Pulmonary artery endothelial cell (primary cell): Measurements from ENCODE around the gene ZBTB7A. TPM values are rescaled to one million over a fixed set of nuclear protein-coding genes. Genes with fewer than 3 reads are reported as not detected.

ENCODE experiments used
- DNase-seq: peaks from one replicate; pipeline ENCODE4 v3.0.0-alpha.2; 2011; ENCODE audit warnings: low read depth, low spot score
- total RNA-seq: library from RNA; depleted of rRNA; stranded (reverse); fragments of >200 nt; gene quantifications from 2 replicates; pipeline ENCODE4 v1.2.3, GENCODE V29; 2014

Gene ZBTB7A
- total RNA-seq, 1 donor from 2014 or later = 12.5 TPM

GRCh38 chr19:4068047-4068966 lies 1.6 kb upstream of the ZBTB7A start:
- DNase-seq = no peak

- no peak for DNase-seq
Measured at GRCh38 chr19:4067396-4068046, 822 bp upstream of the ZBTB7A start.

DNA sequence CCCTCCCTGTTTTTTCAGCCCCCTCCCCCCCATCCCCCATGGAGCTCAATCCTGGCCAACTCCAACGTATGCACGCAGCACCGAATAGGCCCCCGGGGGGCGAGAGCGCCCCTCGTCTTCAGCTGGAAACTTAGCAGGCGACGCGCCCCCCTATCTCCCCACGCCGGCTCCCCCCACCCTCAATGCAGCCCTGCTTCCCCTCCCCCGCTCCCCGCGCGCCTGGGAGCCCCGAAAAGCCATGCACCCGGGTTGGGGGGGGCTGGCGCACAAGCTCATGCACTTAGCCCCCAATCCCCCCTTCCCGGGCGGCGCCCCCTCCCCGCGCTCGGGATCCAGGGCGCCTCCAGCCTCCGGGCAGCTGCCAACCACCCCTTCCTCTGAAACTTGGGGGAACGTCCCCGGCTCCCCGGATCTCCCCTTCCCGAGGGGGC lies 508 bp downstream of the ZBTB7A start:
- DNase-seq = no peak

- DNase-seq = peak; percentile 94
Measured at GRCh38 chr19:4065430-4066175, 1.1 kb downstream of the ZBTB7A start.

DNA sequence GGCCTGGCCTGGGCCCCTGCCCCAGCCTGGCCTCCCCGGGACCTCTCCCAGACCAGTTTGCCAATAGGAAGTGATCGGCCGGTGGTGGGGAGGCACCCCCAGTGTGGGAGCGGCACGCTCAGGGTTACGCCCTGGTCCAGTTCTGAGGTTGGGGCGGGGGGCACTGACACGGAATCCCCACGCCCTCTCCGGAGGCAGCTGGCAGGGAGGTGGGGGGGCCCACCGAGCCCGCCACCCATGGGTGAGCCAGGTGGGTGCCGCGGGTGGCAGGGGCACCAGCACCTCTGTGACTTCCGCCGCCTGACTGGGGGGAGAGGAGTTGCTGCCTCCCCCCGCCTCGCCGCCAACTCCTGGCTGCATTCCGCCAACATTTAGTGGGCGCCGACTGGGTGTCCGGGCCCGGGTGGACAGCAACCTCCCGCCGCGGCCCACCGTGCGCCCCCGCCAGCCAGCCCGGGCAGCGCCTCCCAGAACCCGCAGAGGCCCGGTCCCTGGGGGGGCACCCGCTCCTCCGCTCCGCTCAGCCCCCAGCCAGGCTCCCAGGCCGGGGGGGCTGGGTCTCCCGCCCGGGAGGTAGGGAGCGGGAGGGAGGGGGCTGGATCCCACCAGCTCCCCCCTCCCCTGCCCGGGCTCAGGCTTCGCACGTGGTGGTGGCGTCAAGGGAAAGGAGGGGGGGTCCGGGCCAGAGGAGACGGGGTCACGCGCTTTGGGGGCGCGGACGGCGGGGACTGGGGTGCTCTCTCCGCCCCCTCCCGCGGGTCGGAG lies 2.0 kb downstream of the ZBTB7A start:
- no peak for DNase-seq

DNA sequence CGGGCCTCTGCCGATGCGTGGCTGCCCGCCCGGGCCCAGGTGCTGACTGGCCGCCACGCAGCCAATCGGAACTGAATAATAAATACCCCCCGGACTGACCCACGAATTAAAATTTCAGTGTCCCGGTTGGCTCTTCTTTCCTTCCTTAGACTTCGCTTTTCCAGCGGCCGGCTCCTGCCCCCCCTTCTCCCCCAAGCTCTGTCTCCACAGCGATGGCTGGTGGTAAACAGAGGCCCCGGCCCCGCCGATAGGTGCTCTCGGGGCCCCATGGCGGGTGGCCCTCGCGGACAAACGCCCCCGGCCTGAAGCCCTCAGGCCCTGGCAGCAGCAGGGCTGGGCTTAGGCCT lies 2.6 kb downstream of the ZBTB7A start:
- DNase-seq = no peak

DNA sequence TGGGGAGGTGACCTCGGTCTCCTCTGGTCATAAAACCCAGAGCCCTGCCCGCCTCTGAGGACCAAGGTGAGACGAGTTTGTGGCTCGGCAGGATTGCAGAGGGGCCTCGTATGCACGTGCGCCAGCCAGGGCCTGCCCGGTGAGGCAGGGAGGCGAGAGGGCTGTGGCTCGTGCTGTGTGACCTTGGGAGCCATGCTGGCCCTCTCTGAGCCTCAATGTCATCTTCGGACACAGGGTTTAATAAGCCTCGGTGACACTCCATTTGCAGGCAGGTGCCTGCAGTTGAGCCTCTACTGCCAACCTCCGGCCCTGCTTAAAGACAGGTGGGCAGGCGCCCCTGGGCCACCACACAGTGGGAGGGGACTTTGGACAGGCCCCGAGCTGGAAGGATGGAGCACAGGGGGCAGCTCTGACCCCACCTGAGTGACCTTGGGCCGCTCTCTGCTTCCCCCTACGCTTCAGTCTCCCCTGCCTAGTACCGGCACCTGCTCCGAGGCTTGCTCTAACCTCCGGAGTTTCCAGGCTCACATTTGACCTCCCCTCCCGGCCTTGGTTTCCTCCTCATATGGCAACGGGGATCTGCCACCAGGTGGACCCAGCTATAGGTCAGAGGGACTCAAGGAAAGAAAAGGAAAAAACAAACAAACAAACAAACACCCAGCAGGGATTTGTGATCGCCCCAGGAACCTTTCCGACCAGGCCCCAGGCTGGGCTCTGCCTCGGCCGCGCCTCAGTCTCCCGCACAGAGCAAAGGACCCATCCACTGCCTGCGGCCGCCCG lies 3.1 kb downstream of the ZBTB7A start:
- no peak for DNase-seq

GRCh38 chr19:4062419-4063368 lies 4.0 kb downstream of the ZBTB7A start:
- no peak for DNase-seq

DNA sequence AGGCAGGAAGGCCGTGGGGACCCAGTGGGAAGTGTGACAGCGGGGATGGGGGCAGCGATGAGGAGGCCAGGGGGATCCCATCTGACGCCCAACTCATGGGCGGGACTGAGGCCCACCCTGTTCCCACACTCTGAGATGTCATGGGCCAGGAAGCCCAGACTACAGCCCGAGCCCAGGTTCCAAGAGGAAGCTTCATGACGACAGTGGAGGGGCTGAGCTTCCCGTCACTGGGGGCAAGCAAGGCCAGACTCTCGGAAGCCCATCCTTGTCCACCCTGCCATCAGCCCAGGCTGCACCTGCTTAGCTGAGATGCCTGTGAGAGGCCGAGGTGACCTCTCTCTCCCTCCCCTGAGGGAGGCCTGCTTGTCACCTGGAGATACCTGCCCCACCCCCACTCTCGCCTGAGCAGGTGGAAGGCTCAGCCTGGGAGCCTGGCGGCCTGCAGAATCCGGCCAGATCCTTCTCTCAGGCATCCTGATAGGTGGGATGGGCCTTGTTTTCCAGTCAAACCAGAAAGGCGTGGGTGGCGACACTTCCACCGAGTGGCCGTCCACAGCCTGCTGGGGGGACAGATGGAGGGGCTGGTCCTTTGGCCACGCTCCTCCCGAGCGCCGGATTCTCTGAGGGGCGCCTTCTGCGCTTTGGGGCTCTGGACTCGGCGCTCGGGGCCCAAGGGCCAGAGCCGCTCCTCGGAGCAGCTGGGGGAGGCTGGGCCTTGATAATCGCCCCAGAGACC lies 4.8 kb downstream of the ZBTB7A start:
- no peak for DNase-seq

DNA sequence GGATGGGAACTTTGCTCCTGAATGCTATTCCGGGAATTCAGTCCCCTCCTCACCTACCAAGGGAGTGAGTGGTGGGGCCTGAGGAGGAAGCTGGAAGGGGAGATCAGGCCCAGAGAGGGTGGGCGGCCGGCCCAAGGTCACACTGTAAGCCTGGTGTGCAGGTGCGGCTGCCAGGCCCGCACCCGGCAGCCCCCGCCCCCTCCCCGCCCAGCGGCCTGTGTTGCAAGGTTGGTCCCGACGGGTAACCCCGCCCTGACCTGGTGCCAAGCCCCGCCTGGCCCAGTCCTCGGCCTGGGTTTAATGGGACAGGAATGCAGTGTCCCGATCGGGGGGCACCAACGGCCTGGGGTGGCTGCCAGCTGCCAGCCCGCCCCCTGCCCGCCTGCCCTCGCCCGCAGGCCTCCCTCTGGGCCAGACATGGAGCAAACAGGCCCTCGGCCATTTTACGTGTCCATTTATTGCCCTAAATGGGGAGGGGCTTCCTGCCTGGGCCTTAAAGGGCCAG lies 5.5 kb downstream of the ZBTB7A start:
- DNase-seq = no peak

DNA sequence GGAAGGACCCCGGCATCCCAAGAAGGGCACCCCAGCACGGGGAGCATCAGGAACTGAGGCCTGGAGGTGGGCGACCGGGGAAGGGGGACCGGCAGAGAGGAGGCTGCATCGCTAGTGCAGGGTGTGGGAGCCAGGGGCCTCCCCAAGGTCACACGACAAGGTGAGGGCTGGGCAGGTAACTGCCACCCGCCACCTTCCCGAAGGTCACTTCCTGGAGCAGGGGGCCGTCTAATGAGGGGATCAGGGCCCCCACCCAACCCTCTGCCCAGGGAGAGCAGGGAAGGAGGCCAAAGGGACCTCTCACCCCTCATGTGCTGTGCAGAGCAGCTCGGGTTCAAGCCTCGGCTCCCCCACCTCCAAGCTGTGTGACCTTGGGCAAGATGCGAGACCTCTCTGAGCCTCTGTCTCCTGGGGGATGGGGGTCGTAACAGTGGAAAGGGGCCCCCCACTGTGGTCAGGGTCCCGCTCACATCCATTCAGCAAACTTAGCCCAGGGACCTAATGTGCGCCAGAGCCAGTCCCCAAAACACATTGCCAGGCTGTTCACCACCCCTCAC lies 6.0 kb downstream of the ZBTB7A start:
- no peak for DNase-seq

- DNase-seq = no peak
Measured at GRCh38 chr19:4059891-4060620, 6.6 kb downstream of the ZBTB7A start.

- DNase-seq = no peak
Measured at GRCh38 chr19:4059453-4059871, 7.2 kb downstream of the ZBTB7A start.

GRCh38 chr19:4058693-4059452 lies 7.8 kb downstream of the ZBTB7A start:
- no peak for DNase-seq

GRCh38 chr19:4057931-4058692 lies 8.6 kb downstream of the ZBTB7A start:
- peak; percentile 40 for DNase-seq

GRCh38 chr19:4055209-4055552 lies 11.5 kb downstream of the ZBTB7A start:
- DNase-seq = no peak
